Stimulated activated naive CD8-positive, alpha-beta T cell treated with anti-CD3 and anti-CD28 coated beads, Interleukin-15, amount 100 ng/mL, for 72 hours (primary cell): Measurements from ENCODE around the gene TRUB2.

Experiments used
- ATAC-seq: fragments of 150-1000 bp; cut with Tn5 transposase; 2 replicates; pipeline ENCODE4 v1.10.0; 2021; ENCODE audit warnings: mild to moderate bottlenecking, moderate library complexity
- DNase-seq, 2 donors: peaks; one replicate each; pipeline ENCODE4 v3.0.0; 2021 to 2022
- H3K27ac Mint-ChIP-seq, 2 donors: one replicate each; pipeline ENCODE4 v1.8.0; 2022; ENCODE audit warnings: mild to moderate bottlenecking in 2 of 2, mixed read lengths in 2 of 2, moderate library complexity in 2 of 2
- H3K27me3 Mint-ChIP-seq: one replicate; pipeline ENCODE4 v1.8.0; 2022; ENCODE audit warnings: mixed read lengths
- H3K4me1 Mint-ChIP-seq: one replicate; pipeline ENCODE4 v1.8.0; 2022; ENCODE audit warnings: mild to moderate bottlenecking, mixed read lengths
- H3K4me3 Mint-ChIP-seq, 2 donors: one replicate each; pipeline ENCODE4 v1.8.0; 2022; ENCODE audit warnings: mild to moderate bottlenecking in 2 of 2, mixed read lengths in 2 of 2, moderate library complexity in 1 of 2
- H3K9me3 Mint-ChIP-seq, 2 donors: one replicate each; pipeline ENCODE4 v1.8.0; 2022; ENCODE audit warnings: mixed read lengths in 2 of 2

The TRUB2 gene, protein sequence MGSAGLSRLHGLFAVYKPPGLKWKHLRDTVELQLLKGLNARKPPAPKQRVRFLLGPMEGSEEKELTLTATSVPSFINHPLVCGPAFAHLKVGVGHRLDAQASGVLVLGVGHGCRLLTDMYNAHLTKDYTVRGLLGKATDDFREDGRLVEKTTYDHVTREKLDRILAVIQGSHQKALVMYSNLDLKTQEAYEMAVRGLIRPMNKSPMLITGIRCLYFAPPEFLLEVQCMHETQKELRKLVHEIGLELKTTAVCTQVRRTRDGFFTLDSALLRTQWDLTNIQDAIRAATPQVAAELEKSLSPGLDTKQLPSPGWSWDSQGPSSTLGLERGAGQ

DNA sequence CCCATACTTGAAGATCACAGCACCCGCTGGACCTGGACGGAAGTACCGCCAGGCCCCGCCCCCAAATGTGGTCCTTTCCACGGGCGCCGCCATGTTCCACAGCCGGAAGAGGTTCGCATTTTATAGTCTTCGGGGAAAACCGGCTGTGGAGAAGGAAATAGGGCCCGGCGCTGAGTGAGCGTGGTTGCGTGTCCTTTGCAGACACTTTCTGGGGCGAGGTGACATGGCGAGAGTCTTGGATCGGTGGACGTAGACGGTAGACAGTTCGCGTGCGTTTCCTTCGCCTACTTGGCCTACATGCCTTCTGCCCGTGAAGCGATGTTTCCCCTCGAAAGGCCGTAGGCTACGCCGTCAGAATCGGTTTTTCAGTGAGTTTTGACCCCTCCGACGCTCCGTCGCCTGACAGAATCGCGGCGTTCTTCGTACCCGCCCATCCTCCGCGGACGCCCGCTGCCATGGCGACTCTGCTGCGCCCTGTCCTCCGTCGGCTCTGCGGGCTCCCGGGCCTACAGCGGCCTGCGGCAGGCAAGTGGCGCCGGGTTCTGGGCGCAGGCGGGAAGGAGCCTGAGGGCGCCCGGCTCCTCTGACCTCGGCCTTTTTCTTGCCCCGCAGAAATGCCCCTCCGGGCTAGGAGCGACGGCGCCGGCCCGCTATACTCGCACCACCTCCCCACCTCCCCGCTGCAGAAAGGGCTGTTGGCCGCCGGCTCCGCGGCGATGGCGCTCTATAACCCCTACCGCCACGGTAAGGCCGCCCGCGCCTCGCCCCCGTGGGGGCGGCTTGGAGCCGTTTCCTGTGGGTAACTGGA lies at the start of gene TRUB2, which contains the start of gene COQ4:
Gene TRUB2, minus strand, starts transcription at position 44 of the 808 bp plus-strand sequence. Its CDS starts 39 bp downstream, at position 5.
Gene COQ4, plus strand, starts transcription at position 436 of the 808 bp plus-strand sequence. Its CDS starts 20 bp downstream, at position 456.
- H3K4me1 Mint-ChIP-seq, result peaks cover 25% of the 10 kb centered on the region
- no peaks in the 10 kb centered on the region for H3K9me3 Mint-ChIP-seq
- ATAC-seq (peak; percentile 92), DNase-seq (peak; percentile 92 to 94)
- no peaks in the 10 kb centered on the region for H3K27me3 Mint-ChIP-seq
- peak within 1 kb of the TSS; percentile 98 to 99 for H3K27ac Mint-ChIP-seq
- H3K4me3 Mint-ChIP-seq, result peak within 1 kb of the TSS; percentile 90 to 95

DNA sequence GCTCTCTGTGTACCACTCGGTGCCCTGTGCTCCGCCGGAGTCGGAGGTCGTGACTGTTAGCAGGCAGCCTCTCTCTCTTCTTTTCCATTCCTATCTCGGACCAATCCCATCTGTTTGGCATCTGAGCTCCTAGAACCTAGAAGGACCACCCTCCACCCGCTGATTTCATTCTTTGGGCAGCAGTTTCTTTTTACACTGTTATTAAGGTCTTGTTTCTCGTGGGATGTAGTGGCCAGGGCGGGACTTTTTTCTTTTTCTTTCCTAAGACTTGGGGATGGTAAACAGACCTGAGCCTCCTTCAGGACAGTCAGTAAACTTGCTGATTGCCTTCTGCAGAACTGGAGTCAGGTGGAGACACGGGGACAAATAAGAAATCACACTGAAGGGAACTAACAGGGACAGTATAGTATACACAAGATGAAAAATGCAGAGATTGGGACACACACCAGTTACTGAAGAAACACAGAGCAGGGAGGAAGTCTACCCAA lies 49.4 kb upstream of the TRUB2 start:
- ATAC-seq, result no peak

DNA sequence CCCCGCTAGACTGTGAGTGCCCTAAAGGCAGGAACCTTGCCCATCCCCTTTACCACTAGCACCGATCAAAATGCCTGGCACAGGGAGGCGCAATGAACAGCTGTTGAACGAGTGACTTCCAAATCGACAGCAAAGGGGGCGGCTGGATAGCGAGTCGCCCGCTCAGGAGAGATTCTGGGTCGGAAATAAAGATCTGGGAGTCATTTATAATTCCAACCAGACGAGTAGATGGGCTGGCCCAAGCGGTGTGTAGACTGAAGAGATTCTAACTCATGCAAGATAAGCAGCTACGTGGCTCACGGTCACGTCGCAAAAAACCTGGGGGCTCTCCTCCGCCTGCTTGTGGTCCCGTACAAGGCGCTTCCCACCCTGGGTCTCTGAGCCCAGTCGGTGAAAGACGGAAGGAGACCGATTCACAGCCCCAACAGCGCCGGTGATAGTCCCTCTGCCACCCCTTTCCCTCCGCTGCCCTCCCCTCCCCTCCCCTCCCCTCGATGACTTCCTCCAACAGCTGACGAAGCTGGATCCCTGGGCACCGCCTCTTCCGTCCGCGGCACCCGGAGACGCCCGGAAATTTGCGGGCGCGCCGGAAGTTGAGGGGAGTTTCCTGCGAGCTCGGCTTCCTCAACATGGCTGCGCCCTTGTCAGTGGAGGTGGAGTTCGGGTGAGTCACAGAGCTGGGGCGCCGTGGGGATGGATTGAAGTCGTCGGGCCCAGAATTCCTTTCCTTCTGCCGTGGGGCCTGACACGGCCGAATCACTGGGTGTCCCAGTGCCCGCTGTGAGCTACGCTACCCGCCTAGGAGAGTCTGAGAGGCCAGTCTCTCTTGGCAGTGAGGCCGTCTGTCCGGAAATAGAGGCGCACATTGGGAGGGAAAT lies 48.7 kb upstream of the TRUB2 start, which contains the start of gene URM1:
Gene URM1, plus strand, starts transcription at position 623 of the 878 bp plus-strand sequence. Its CDS starts 7 bp downstream, at position 630.
- Mint-ChIP-seq H3K9me3 (no peaks in the 10 kb centered on the region), H3K27me3 (no peaks in the 10 kb centered on the region), H3K4me3 (peak within 1 kb of the TSS; percentile 95 to 96), H3K27ac (peak within 1 kb of the TSS; percentile 93 to 96), H3K4me1 (peaks cover 34% of the 10 kb centered on the region)
- DNase-seq (peak; percentile 91 to 95), ATAC-seq (peak; percentile 97)

More for the DNA sequence above, 49.4 kb upstream of the TRUB2 start:
- peak overlapping the region; percentile 93 to 96 for H3K27ac Mint-ChIP-seq
- no peaks in the 10 kb centered on the region for H3K9me3 Mint-ChIP-seq
- peak overlapping the region; percentile 95 to 96 for H3K4me3 Mint-ChIP-seq
- peaks cover 35% of the 10 kb centered on the region for H3K4me1 Mint-ChIP-seq
- DNase-seq, result no peak
- no peaks in the 10 kb centered on the region for H3K27me3 Mint-ChIP-seq

DNA sequence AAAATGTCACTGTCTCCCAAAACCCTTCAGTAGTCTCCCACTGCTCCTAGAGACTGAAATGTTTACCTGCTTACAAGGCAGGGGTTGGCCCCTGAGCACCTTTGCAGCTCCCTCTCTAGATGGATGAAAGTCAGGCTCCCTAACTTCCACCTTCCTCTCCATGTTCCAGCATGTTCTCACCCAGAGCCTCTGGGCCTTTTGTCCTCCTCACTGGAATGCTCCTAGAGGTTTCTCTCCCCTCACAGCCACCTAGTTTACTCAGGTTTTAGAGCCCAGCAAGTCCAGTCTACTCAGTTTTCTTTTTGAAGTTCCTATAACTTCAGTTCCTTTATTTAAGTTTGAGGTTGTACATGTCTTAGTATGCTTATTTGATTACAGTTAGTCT lies 48.1 kb upstream of the TRUB2 start:
- Mint-ChIP-seq H3K4me3 (peak overlapping the region; percentile 95 to 96), H3K27ac (peak overlapping the region; percentile 93 to 96), H3K9me3 (no peaks in the 10 kb centered on the region), H3K4me1 (peaks cover 34% of the 10 kb centered on the region), H3K27me3 (no peaks in the 10 kb centered on the region)
- ATAC-seq (no peak), DNase-seq (no peak)

DNA sequence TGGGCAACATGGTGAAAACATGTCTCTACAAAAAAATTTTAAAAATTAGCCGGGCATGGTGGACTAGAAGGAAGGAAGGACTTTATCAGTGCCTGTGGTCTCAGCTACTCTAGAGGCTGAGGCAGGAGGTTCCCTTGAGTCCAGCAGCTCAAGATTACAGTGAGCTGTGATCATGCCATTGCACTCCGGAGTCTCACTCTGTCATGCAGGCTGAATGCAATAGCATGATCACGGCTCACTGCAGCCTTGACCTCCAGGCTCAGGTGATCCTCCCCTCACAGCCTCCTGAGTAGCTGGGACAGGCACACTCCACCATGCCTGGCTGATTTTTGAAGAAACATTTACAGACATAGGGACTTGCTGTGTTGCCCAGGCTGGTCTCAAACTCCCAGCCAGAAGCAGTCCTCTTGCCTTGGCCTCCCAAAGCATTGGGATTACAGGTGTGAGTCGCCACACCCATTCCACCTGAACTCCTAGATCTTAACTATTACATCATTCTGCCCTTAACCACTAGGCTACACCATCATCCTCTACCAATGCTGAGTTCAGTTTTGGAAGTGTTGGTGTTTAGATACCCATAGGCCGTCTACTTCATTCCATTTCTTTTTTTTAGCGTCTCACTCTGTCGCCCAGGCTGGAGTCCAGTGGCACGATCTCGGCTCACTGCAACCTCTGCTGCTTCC lies 46.9 kb upstream of the TRUB2 start:
- no peak for DNase-seq
- Mint-ChIP-seq H3K27me3 (no peaks in the 10 kb centered on the region), H3K4me3 (no peak overlapping the region), H3K4me1 (peaks cover 46% of the 10 kb centered on the region), H3K27ac (no peak overlapping the region), H3K9me3 (no peaks in the 10 kb centered on the region)
- ATAC-seq, result no peak

DNA sequence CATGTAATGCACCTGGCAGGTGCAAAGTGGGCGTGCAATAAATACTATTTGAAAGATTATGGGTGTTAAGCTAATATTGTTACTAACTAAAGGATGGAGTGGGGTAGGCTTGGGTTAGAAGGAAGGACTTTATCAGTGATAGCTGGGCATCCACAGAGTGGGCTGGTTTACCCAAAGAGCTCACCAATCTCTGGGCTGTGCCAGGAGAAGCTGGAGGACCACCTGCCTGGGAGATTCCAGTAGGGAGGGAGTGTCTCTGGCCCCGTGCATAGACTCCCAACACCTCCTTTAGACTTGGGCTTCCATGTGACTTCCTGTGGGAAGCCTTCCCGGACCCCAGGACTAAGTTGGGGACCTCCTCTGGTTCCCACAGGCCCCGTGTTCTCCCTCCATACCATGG lies 43.3 kb upstream of the TRUB2 start:
- Mint-ChIP-seq H3K9me3 (no peaks in the 10 kb centered on the region), H3K27me3 (no peaks in the 10 kb centered on the region), H3K27ac (no peak overlapping the region), H3K4me1 (peaks cover 41% of the 10 kb centered on the region), H3K4me3 (no peak overlapping the region)
- DNase-seq, result no peak
- no peak for ATAC-seq

DNA sequence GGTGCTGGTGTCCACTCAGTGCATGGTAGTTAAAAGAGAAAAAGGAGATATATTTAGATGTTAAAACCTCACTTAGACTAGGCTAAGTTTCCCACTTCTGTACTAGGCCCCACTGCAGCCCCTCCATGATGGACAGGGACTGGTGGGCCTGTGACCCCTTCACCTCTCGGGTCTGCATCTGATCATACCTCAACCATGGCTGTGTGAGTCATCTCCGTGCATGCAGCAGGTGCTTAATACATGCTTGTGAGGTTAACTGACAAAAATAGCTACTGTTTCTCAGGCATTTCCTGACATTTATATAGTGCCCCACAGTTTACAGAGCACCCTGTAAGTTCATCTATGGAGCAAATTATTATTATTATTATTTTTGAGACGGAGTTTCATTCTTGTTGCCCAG lies 40.5 kb upstream of the TRUB2 start:
- Mint-ChIP-seq H3K27me3 (no peaks in the 10 kb centered on the region), H3K4me1 (peaks cover 35% of the 10 kb centered on the region), H3K4me3 (no peak overlapping the region), H3K27ac (no peak overlapping the region), H3K9me3 (no peaks in the 10 kb centered on the region)
- no peak for DNase-seq
- no peak for ATAC-seq

DNA sequence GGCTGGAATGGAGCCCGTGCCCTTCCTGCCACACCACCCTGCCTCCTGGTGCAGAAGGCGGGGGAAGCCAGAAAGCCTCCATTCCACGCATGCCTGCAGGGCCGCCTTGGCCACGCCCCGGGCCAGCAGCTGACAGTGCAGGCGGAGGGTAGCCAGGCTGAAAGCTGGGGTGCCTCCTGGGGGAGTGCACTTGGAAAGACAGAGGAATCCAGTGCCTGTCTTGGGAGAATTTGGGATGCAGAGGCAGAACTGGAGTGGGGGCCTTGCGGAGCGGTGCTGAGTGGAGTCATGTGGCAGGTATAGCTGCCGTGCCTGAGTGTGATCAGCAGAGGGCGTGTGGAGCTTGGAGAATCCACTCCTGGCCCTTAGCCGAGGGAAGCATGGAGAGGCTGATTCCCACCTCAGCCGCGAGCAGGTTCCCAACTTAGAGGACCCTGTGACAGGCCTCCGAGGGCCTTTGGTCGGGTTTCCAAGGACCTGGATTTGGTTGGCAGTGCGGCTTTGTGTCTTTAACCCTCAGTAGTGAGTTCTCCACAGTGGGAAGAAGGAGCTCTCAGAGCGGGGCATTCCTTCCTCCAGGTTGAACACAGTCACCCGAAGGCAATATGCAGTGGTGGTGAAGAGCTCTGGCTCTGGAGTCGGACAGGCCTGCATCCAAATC lies 39.9 kb upstream of the TRUB2 start:
- peak overlapping the region; percentile 80 to 86 for H3K4me3 Mint-ChIP-seq
- ATAC-seq (peak; percentile 89), DNase-seq (peak; percentile 62 to 69)
- H3K27me3 Mint-ChIP-seq, result no peaks in the 10 kb centered on the region
- H3K9me3 Mint-ChIP-seq, result no peaks in the 10 kb centered on the region
- H3K27ac Mint-ChIP-seq, result no peak overlapping the region
- peaks cover 35% of the 10 kb centered on the region for H3K4me1 Mint-ChIP-seq

DNA sequence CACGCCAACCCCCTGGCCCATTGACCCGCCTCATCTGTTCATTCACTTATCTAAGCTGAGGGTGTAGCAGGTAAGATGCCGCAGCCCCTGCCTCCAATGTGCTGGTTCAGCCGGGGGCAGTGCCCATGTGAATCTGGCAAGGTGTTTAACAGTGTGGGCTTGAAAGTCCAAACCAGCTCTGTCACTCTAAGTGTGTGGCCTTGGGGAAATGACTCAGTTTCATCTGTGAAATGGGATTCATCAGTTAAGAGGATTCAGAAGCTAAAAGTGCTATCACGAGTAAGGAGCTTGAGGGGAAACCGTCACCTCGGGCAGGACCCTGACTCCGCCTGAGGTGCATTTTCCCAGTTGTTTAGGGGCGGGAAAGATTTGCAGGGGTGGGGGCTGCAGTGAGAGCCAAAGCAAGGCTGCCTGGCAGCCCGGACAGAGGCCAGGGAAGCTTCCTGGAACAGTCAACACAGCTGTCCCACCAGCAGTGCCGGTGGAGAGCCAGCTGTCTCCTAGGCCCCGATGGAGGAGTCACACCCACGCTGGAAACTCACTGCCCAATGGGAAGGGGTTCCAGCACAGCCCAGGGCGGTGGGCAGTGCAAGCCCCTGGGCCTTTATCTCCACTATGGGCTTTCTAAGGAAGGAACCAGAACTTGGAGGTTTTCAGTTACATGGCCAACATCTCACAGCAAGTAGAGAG lies 39.2 kb upstream of the TRUB2 start:
- Mint-ChIP-seq H3K4me1 (peaks cover 35% of the 10 kb centered on the region), H3K27ac (peak overlapping the region in 1 of 2 donors; percentile 90), H3K27me3 (no peaks in the 10 kb centered on the region), H3K4me3 (peak overlapping the region; percentile 80 to 86), H3K9me3 (no peaks in the 10 kb centered on the region)
- no peak for DNase-seq
- no peak for ATAC-seq

DNA sequence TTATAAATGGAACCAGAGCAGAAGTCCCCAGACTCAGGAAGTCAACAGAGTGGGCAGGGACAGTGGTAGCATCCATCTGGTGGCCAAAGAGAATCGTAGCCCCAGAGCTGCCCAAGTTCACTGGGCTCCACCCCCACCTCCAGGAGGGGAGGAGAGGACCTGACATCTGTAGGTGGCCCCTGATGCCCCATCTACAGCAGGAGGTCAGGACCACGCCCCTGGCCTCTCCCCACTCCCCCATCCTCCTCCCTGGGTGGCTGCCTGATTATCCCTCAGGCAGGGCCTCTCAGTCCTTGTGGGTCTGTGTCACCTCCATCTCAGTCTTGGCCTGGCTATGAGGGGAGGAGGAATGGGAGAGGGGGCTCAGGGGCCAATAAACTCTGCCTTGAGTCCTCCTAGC lies 38.6 kb upstream of the TRUB2 start:
- H3K9me3 Mint-ChIP-seq, result no peaks in the 10 kb centered on the region
- DNase-seq (no peak), ATAC-seq (no peak)
- H3K4me1 Mint-ChIP-seq, result peaks cover 34% of the 10 kb centered on the region
- H3K27ac Mint-ChIP-seq, result peak overlapping the region in 1 of 2 donors; percentile 42
- H3K4me3 Mint-ChIP-seq, result no peak overlapping the region
- no peaks in the 10 kb centered on the region for H3K27me3 Mint-ChIP-seq

DNA sequence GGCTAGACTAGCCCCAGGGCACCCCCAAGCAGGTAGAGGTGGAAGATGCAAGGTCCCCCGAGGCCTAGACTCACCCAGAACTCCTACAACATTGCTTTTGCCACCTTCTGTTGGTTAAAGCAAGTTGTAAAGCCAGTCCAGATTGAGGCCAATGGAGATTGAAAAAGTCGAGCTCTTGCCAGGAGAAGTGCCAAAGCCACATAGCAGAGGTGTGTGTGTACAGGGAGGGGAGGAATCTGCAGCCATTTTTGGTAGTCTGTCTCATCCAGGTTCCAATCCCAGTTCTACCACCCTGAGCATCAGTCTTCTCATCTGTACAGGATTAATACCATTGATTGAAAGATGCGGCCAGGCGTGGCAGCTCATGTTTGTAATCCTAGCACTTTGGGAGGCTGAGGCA lies 36.6 kb upstream of the TRUB2 start:
- Mint-ChIP-seq H3K9me3 (no peaks in the 10 kb centered on the region), H3K4me1 (peaks cover 17% of the 10 kb centered on the region), H3K27ac (no peak overlapping the region), H3K4me3 (no peak overlapping the region), H3K27me3 (no peaks in the 10 kb centered on the region)
- ATAC-seq (no peak), DNase-seq (no peak)

DNA sequence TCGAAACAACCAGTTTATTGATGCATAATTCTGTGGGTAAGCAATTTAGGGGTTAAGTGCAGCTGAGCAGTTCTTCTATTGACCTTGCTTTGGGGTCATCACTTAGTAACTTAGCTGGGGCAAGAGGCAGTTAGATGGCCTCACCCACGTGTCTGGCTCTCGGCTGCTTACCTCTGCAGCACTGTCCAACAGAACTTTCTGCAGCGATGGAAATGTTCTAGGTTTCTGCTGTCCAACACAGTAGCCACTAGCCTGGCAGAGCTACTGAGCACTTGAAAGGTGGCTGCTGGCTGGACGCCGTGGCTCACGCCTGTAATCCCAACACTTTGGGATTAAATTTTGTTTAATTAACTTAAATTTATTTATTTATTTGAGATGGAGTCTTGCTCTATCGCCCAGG lies 35.8 kb upstream of the TRUB2 start:
- H3K27me3 Mint-ChIP-seq, result no peaks in the 10 kb centered on the region
- H3K9me3 Mint-ChIP-seq, result no peaks in the 10 kb centered on the region
- H3K27ac Mint-ChIP-seq, result no peak overlapping the region
- ATAC-seq (no peak), DNase-seq (no peak)
- H3K4me1 Mint-ChIP-seq, result peaks cover 17% of the 10 kb centered on the region
- no peak overlapping the region for H3K4me3 Mint-ChIP-seq

DNA sequence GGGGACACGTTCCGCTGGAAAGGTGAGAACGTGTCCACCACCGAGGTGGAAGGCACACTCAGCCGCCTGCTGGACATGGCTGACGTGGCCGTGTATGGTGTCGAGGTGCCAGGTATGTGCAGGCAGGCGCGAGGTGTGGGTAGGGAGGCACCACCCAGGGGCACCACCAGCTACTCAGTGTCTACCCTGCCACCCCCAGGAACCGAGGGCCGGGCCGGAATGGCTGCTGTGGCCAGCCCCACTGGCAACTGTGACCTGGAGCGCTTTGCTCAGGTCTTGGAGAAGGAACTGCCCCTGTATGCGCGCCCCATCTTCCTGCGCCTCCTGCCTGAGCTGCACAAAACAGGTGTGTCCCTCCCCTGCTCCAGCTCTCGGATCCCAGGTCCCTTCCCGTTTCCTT lies 33.2 kb upstream of the TRUB2 start:
- no peaks in the 10 kb centered on the region for H3K9me3 Mint-ChIP-seq
- DNase-seq, result no peak
- no peak for ATAC-seq
- H3K4me3 Mint-ChIP-seq, result no peak overlapping the region
- H3K27ac Mint-ChIP-seq, result no peak overlapping the region
- H3K4me1 Mint-ChIP-seq, result no peaks in the 10 kb centered on the region
- no peaks in the 10 kb centered on the region for H3K27me3 Mint-ChIP-seq

DNA sequence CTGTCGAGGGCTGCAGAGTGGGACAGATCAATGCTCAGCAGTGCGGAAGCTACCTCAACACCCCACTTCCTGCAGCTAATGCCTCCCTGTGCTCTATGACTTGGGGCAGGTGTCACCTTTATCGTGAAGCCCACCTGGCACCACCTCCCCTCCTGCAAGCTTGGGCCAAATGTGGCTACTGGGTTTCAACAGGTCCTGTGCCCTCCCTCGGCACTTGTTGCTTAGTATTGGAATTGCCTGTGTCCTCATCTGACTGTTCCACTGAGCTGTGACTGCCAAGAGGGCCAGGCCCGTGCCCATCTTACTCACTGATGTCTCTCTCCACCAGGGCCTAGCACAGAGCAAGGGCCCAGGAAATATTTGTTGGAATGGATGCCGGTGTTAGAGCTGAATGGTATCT lies 27.5 kb upstream of the TRUB2 start:
- H3K27ac Mint-ChIP-seq, result no peak overlapping the region
- ATAC-seq (no peak), DNase-seq (no peak)
- H3K9me3 Mint-ChIP-seq, result no peaks in the 10 kb centered on the region
- H3K4me3 Mint-ChIP-seq, result no peak overlapping the region
- no peaks in the 10 kb centered on the region for H3K4me1 Mint-ChIP-seq
- no peaks in the 10 kb centered on the region for H3K27me3 Mint-ChIP-seq
